Motor neuron (in vitro differentiated cells): ENCODE measurements around the gene MICAL3. TPM values are rescaled to one million over a fixed set of nuclear protein-coding genes. Genes with fewer than 3 reads are reported as not detected.
"Not testable (repeated sequence)": the region's sequence is repeated elsewhere in the genome, so short reads cannot be mapped to it uniquely, and the experiment has no call there.

Experiments
- ATAC-seq, 8 experiments: fragments of 200-7000 bp; cut with Tn5 transposase; replicated peaks in 6 of 8; 2 replicates each; pipeline ENCODE4 v1.8.0; 2021; ENCODE audit warnings: mild to moderate bottlenecking in 8 of 8, moderate library complexity in 8 of 8
- H3K27ac ChIP-seq, 2 donors: fragments of 250-450 bp; sonication (Bioruptor Pico); 2 replicates each; pipeline ENCODE4 v1.9.0; 2021; ENCODE audit warnings: antibody characterized with exemption in 2 of 2, mild to moderate bottlenecking in 2 of 2, moderate library complexity in 1 of 2
- H3K4me1 ChIP-seq, 2 donors: fragments of 250-450 bp; sonication (Bioruptor Pico); replicated peaks in 1 of 2; 2 replicates each; pipeline ENCODE4 v1.6.1; 2021; ENCODE audit warnings: antibody characterized with exemption in 2 of 2, mild to moderate bottlenecking in 2 of 2, moderate library complexity in 1 of 2
- H3K4me3 ChIP-seq, 5 donors: fragments of 250-450 bp; sonication (Bioruptor Pico); 2 replicates each; pipeline ENCODE4 v1.9.0; 2021; ENCODE audit warnings: antibody characterized with exemption in 5 of 5, mild to moderate bottlenecking in 5 of 5, moderate library complexity in 4 of 5
- WGBS, 10 experiments: fragments of 450-650 bp; shearing (Covaris generic); methylation state at CpG; one replicate each; pipeline ENCODE4 v1.0.0; 2022; 5-methylcytosine and 5-hydroxymethylcytosine counted together
- in situ Hi-C, 9 experiments: fragments of 400-800 bp; cut with MboI; loops; one replicate each; pipeline ENCODE4 v1.15.0; 2021; ENCODE audit warnings: low sequenced_read_pairs in 9 of 9, low pct_unique_long_range_greater_than_20kb in 2 of 9; ENCODE audit not compliant: unreplicated experiment in 9 of 9
- total RNA-seq, 8 experiments: library from RNA; unstranded; fragments of 300-600 nt; gene quantifications; 2 replicates each; pipeline versions ENCODE4 v1.2.3 to v1.2.4, GENCODE V29; 2022

MICAL3 gene
- total RNA-seq, 8 experiments from 2014 or later = 15.2 to 46.0 (median 20.4) TPM

DNA sequence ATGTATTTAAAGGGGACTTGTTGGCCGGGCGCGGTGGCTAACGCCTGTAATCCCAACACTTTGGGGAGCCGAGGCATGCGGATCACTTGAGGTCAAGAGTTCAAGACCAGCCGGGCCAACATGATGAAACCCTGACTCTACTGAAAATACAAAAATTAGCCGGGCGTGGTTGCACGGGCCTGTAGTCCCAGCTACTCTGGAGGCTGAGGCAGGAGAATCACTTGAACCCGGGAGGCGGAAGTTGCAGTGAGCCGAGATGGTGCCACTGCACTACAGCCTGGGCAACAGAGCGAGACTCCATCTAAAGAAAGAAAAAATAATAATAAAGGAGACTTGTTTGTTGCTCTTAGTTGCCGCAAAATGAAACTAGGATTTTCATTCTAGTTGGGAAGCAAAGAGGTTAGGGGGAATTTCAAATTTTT lies 22.5 kb downstream of the MICAL3 start:
- not testable (repeated sequence) for H3K4me1 ChIP-seq, ATAC-seq
- WGBS, 10 experiments = 20 to 76% (median 42%) methylated on average over 1 to 14 of the region's 15 CpGs
- in situ Hi-C loops = loop anchor here in 1 of 9 experiments (25.0 kb wide), 1 partner anchor 90 kb away; no protein-coding TSS in a partner anchor
- Histone ChIP-seq H3K27ac (peak overlapping the region in 1 of 2 donors; percentile 99), H3K4me3 (peak overlapping the region; percentile 86 to 98 (median 95))

DNA sequence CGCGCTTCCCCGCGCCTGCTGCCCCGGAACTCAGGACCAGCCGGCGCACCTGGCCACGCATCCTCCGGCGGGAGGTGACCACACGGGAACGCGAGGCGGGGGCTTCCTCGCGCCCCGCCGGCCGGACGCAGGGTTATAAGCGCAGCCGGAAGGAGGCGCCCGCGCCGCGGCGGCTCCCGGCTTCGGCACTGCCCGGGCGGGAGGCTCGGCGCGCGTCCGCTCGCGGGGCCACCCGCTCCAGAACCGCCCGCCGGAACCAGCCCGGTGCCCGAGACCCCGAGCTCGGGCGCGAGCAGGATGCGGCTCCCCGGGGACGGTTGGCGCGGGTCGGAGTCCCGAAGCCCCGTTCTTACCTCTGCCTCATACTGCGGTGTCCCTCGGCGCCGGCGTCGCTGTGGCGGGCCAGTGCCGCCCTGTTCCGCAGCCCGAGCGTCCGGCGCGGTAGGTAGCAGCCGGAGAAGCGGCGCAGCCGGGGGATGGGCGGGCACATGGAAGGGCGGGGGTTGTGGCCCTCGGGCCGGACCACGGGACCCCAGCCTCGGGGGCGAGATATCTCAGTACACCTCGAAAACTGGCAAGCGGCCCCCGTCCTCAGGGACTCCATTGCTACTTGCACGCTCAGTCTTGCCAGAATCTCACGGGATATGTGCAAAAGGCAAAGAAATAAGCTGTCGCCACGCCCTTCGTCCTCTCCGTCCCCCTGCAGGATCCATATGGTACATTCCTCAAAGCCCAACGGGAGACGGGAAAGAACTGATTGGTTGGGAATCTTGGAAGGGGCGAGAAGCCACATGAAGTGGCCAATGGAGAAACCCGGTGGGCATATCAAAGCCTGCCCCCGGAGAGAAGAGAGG lies 23.1 kb downstream of the MICAL3 start:
- Histone ChIP-seq H3K27ac (peak overlapping the region; percentile 91 to 99), H3K4me1 (peaks cover 6 to 7% of the 10 kb centered on the region in 2 donors), H3K4me3 (peak overlapping the region; percentile 86 to 98 (median 95))
- 0 to 3% (median 0%) methylated on average over 1 to 12 of the region's 96 CpGs; no CpG with 5 or more reads in 1 of the 10 experiments for WGBS, 10 experiments
- in situ Hi-C loops = loop anchor here in 1 of 9 experiments (25.0 kb wide), 1 partner anchor 89 kb away; no protein-coding TSS in a partner anchor
- peak; percentile 87 to 94 (median 92) for ATAC-seq

DNA sequence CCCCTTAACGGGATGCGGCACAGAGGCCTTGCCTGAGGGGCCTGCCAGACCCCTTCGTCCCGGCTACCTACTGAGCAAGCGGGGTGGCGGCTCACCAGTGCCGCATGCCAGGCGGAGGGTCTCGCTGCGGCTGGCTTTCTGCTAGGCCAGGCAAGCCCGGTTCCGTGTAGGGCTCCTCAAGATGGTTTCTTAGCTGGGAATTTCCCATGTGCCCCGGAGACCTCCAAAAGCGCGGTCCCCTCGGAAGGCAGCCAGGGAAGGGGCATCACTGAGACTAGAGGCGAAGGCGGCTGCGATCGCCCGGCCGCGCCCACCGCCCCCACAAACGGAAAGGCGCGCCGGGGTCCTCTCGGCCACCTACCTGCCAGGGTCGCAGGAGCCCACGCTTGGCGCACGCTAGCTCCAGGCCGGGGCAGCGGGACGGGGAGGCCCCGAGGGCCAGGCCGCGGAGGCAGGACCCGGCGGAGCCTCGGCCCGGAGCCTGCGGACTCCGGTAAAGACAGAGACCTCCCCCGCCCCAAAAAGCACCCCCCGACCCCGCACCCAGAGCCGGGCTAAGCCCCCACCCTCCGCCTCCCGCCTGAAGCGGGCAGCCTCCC lies 23.8 kb downstream of the MICAL3 start:
- peak overlapping the region; percentile 86 to 98 (median 95) for H3K4me3 ChIP-seq
- ATAC-seq = peak; percentile 3 to 21 (median 18)
- peaks cover 6 to 7% of the 10 kb centered on the region in 2 donors for H3K4me1 ChIP-seq
- in situ Hi-C loops = loop anchor here in 1 of 9 experiments (25.0 kb wide), 1 partner anchor 88 kb away; no protein-coding TSS in a partner anchor
- peak overlapping the region; percentile 91 to 99 for H3K27ac ChIP-seq
- 0 to 3% (median 0%) methylated on average over 1 to 9 of the region's 52 CpGs; no CpG with 5 or more reads in 5 of the 10 experiments for WGBS, 10 experiments

DNA sequence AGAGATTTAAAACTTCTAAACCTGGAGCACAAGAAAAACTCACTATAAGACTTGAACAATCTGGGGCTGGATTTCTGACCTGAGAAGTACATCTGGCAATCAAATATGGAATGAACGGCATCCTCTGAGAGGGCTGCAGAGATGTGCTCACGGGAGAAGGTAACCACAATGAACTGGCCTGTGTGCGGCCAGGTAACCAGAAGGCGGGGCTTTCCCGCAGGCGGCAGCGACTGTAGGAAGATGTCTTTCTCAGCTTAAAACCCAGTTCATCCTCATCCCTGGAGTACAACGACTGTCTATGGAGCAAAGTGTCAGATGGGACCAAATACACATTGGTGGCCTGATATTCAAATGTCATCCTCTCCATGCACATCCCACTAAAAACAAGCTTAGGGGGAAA lies 24.5 kb downstream of the MICAL3 start:
- in situ Hi-C loops = loop anchor here in 1 of 9 experiments (25.0 kb wide), 1 partner anchor 88 kb away; no protein-coding TSS in a partner anchor
- peak overlapping the region; percentile 86 to 98 (median 95) for H3K4me3 ChIP-seq
- ATAC-seq = no peak
- 42 to 100% (median 60%) methylated on average over 1 to 8 of the region's 8 CpGs; no CpG with 5 or more reads in 3 of the 10 experiments for WGBS, 10 experiments
- peaks cover 6 to 7% of the 10 kb centered on the region in 2 donors for H3K4me1 ChIP-seq
- H3K27ac ChIP-seq = no peak overlapping the region

DNA sequence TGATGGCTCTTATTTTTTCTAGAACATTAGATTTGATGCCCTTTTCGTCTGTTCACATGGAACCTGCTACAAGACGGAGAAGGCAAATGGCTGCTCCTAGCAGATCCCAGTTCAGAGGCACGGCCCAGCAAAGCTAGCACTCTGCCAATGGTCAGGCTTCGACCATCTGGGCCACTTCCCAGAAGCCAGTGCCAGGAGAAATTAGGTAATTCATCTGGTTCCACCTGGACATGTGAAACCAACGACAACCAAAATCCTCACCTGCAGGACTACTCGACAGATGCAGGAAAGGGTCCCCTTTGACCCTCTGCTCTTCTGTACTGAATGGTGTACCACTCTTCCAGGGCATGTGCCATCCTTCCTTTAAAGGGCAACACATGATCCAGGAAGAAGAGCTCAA lies 25.4 kb downstream of the MICAL3 start:
- Histone ChIP-seq H3K4me1 (peaks cover 6 to 7% of the 10 kb centered on the region in 2 donors), H3K27ac (no peak overlapping the region), H3K4me3 (no peak overlapping the region)
- ATAC-seq = no peak
- in situ Hi-C loops = no loop called here
- 84 to 100% (median 96%) methylated on average over 1 to 6 of the region's 6 CpGs; no CpG with 5 or more reads in 4 of the 10 experiments for WGBS, 10 experiments

DNA sequence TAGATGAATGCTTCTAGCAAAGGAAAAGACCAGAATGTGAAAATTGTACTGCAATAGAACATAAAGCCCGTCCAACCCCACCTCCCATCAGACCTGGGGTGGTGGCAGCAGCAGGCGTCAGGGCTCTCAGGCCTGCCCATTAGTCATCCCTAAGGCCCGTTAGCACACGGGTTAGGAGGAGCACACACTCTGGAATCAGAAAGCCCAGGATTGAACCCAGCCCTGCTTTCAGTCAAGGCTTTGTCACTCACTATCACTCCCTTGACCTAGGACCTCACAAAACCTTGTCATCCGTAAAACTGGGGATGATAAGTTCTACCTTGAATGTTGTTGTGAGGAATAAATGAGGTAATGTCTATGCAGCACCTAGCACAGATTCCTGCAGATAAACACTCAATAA lies 26.9 kb downstream of the MICAL3 start:
- WGBS, 10 experiments = 33 to 80% (median 72%) methylated on average over 1 to 3 of the region's 5 CpGs; no CpG with 5 or more reads in 4 of the 10 experiments
- no peak overlapping the region for H3K4me3 ChIP-seq
- H3K4me1 ChIP-seq = peaks cover 6 to 7% of the 10 kb centered on the region in 2 donors
- ATAC-seq = peak in 2 of 8 experiments; percentile 31 to 40
- H3K27ac ChIP-seq = no peak overlapping the region
- in situ Hi-C loops = no loop called here

DNA sequence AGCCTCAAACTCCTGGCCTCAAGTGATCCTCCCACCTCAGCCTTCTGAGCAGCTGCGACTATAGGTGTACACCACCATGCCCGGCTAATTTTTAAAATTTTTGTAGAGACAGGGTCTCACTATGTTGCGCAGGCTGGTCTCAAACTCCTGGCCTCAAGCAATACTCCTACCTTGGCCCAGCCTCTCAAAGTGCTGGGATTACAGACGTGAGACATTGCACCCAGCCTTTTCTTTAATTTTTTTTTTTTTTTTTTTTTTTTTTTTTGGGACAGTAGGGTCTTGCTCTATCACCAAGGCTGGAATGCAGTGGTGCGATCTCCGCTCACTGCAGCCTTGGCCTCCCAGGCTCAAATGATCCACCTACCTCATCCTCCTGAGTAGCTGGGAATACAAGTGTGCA lies 29.1 kb downstream of the MICAL3 start:
- H3K27ac ChIP-seq, ATAC-seq, H3K4me1 ChIP-seq, in situ Hi-C loops, H3K4me3 ChIP-seq: not testable (repeated sequence)
- WGBS, 10 experiments = 79 to 100% (median 90%) methylated on average over 2 to 5 of the region's 6 CpGs; no CpG with 5 or more reads in 1 of the 10 experiments

DNA sequence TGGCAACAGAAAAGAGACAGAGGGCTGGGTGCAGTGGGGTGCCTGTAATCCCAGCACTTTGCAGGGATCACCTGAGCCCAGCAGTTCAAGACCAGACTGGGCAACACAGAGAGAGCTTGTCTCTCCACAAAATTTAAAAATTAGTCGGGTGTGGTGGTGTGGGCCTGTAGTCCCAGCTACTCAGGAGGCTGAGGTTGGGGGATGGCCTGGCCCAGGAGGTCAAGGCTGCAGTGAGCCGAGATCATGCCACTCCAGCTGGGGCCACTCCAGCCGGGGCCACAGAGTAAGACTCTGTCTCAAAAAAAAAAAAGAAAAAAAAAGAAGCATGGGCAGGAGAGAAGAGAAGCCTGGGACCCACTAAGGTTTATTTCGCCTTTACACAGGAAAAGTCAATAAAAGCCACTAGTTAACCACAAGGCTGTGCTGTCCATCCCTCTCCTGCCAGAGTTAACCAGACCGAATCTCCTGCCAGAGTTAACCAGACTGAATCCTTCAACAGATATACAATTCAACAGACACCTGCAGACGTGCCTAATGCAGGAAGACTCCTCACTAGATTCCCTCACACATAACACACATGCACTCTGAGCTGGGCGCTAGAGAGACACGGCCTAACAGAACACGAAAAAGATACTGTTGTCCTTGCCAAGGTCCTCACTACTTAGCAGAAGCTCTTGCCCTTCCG lies 29.8 kb downstream of the MICAL3 start:
- H3K4me3 ChIP-seq = no peak overlapping the region
- no peak overlapping the region for H3K27ac ChIP-seq
- in situ Hi-C loops = no loop called here
- no peaks in the 10 kb centered on the region for H3K4me1 ChIP-seq
- WGBS, 10 experiments = 67 to 100% (median 100%) methylated on average over 1 to 3 of the region's 10 CpGs; no CpG with 5 or more reads in 1 of the 10 experiments
- ATAC-seq = no peak

DNA sequence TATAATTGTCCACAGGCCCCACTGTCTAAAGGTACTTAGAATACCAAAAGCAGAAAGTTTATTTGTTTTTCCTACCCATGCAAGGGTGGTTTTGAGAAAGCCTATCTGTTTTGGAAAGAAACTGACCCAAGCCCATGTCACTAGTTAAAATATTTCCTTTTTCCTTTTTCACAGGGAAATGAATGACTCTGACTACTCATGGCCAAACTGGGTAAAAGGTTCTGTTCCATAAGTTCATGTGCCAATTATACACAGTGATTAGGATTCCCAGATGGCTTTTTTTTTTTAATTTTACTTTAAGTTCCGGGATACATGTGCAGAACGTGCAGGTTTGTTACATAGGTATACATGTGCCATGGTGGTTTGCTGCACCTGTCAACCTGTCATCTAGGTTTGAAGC lies 31.4 kb downstream of the MICAL3 start:
- H3K4me3 ChIP-seq, H3K27ac ChIP-seq, ATAC-seq, H3K4me1 ChIP-seq, in situ Hi-C loops: not testable (repeated sequence)
- WGBS, 10 experiments = 100% methylated on average over 2 of the region's 2 CpGs; no CpG with 5 or more reads in 9 of the 10 experiments

DNA sequence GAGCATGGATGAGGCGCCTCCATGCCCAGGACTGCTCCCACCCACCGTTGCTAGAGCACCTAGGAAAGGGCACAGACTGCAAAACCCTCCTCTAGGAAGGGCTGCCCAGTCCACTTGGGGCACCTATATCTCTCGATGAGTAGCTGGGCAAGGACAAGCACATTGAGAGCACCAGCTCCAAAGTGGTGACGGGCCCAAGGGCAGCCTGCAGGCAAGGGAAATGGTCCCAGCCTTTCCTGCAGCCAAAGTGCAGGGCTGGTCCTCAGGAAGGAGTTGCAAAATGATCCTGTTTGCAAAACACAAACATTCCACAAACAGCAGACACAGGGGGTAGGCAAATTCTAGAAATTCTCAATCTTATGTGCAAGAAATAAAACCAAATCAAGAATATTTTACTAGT lies 32.4 kb downstream of the MICAL3 start:
- ATAC-seq = peak in 3 of 8 experiments; percentile 12 to 22 (median 16)
- in situ Hi-C loops, H3K4me1 ChIP-seq, H3K4me3 ChIP-seq, H3K27ac ChIP-seq: not testable (repeated sequence)
- 60 to 100% (median 90%) methylated on average over 1 to 3 of the region's 4 CpGs; no CpG with 5 or more reads in 4 of the 10 experiments for WGBS, 10 experiments

DNA sequence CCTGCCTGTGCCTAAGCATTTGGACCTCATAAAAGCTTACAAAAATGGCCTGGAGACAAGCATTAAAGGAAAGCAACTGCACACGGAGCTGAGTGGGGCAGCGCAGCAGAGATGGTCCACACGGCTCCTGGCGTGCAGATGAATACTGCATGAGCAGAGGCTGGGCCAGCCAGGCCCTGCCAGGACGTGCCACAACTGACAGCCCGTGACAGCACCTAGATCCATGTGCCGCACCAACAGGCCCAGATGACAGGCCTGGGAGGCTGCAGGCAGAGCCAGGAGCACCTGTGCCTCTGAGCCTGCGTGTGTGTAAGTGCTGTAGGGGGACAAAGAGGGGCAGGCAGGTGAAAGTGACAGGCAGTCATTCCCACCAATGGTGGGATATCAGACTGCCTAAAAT lies 33.4 kb downstream of the MICAL3 start:
- H3K4me3 ChIP-seq = no peak overlapping the region
- no peak for ATAC-seq
- WGBS, 10 experiments = 80 to 86% (median 82%) methylated on average over 1 to 5 of the region's 8 CpGs; no CpG with 5 or more reads in 6 of the 10 experiments
- no peak overlapping the region for H3K27ac ChIP-seq
- in situ Hi-C loops = no loop called here
- H3K4me1 ChIP-seq = no peaks in the 10 kb centered on the region

DNA sequence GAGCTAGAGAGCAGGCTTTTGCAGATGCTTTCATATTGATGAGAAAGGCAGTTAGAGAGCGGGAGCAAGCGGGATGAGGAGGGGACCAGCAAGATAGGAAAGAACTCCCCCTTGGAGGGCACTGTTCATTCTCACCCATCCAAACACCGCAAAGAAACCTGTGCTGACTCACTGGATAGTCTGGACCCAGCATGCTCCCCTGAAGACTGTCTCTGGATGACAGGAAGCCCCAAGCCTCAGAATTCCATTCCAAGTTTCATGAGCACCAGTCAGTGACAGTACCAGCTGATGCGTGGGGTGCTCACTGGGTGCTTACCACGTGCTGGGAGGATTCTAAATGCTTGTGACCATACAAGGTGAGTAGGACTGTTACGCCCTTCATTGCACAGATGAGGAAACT lies 34.2 kb downstream of the MICAL3 start:
- H3K4me1 ChIP-seq = no peaks in the 10 kb centered on the region
- 60 to 100% (median 65%) methylated on average over 1 to 4 of the region's 6 CpGs; no CpG with 5 or more reads in 5 of the 10 experiments for WGBS, 10 experiments
- no peak overlapping the region for H3K4me3 ChIP-seq
- peak in 3 of 8 experiments; percentile 17 to 37 (median 26) for ATAC-seq
- H3K27ac ChIP-seq = no peak overlapping the region
- in situ Hi-C loops = no loop called here
